SK-N-SH treated with all-trans-retinoic acid at 6 μM for 48 hours (cell line): ENCODE data around the gene MT1X.

Experiments used
- CSDC2 ChIP-seq: fragments of 250-450 bp; sonication (Bioruptor Pico); IDR thresholded peaks from 2 replicates; pipeline ENCODE4 v1.5.0; 2020; ENCODE audit warnings: mild to moderate bottlenecking, moderate library complexity
- RARB ChIP-seq: fragments of 250-450 bp; sonication (Bioruptor Pico); IDR thresholded peaks from 2 replicates; pipeline ENCODE4 v1.8.0; 2021; ENCODE audit warnings: mild to moderate bottlenecking, moderate library complexity
- SNAI2 ChIP-seq: fragments of 250-450 bp; sonication (Bioruptor Pico); IDR thresholded peaks from 2 replicates; pipeline ENCODE4 v1.5.0; 2020; ENCODE audit warnings: mild to moderate bottlenecking, moderate library complexity
- TOX ChIP-seq: fragments of 250-450 bp; sonication (Bioruptor Pico); IDR thresholded peaks from 2 replicates; pipeline ENCODE4 v1.8.0; 2021; ENCODE audit warnings: mild to moderate bottlenecking, moderate library complexity, borderline replicate concordance
- ZC3H10 ChIP-seq: fragments of 250-450 bp; sonication (Bioruptor Pico); IDR thresholded peaks from 2 replicates; pipeline ENCODE4 v1.5.1; 2021; ENCODE audit warnings: mild to moderate bottlenecking, moderate library complexity
- ZFP30 ChIP-seq: fragments of 450-650 bp; formaldehyde crosslinking; IDR thresholded peaks from 2 replicates; pipeline ENCODE4 v1.5.0; 2022; ENCODE audit warnings: mild to moderate bottlenecking, moderate library complexity
- TF ChIP-seq, protein P1 (sequence below): fragments of 250-450 bp; sonication (Bioruptor Pico); IDR thresholded peaks from 2 replicates; pipeline ENCODE4 v1.8.0; 2021; ENCODE audit warnings: low read depth, mild to moderate bottlenecking, moderate library complexity, borderline replicate concordance

DNA sequence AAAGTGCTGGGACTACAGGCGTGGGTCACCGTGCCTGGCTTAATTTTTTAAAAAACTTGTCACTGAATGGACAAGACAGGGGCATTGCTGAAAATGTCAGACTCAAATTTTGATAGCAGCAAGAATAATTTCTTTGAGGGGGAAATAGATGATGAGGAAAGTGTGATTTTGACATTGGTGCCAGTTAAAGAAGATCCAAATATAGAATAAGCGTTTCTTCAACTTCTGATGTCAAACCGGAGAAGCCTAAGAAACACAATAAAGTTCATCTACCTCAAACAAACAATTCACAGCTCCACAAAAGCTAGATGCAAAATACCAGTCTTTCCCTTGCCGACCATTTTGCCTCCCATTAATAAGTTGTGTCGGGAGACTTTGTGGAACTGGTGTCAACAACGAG, 4.5 kb downstream of the MT1X start:
- TF ChIP-seq SNAI2 = no peak
- TF ChIP-seq ZFP30 = no peak
- TF ChIP-seq, protein P1, sequence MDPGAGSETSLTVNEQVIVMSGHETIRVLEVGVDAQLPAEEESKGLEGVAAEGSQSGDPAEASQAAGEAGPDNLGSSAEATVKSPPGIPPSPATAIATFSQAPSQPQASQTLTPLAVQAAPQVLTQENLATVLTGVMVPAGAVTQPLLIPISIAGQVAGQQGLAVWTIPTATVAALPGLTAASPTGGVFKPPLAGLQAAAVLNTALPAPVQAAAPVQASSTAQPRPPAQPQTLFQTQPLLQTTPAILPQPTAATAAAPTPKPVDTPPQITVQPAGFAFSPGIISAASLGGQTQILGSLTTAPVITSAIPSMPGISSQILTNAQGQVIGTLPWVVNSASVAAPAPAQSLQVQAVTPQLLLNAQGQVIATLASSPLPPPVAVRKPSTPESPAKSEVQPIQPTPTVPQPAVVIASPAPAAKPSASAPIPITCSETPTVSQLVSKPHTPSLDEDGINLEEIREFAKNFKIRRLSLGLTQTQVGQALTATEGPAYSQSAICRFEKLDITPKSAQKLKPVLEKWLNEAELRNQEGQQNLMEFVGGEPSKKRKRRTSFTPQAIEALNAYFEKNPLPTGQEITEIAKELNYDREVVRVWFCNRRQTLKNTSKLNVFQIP (CRISPR knock-in tag) = no peak
- TF ChIP-seq RARB (CRISPR knock-in tag) = no peak
- TF ChIP-seq ZC3H10 = no peak
- TF ChIP-seq TOX (CRISPR knock-in tag) = no peak
- no peak for TF ChIP-seq CSDC2 (CRISPR knock-in tag)
